NCI-H1694 (cell line): ENCODE data around the gene AVP.

Experiments
- DNase-seq: peaks from one replicate; lab custom pipeline; 2025; lab: John Stamatoyannopoulos, UW

AVP gene

GRCh38 chr20:3047486-3048419, 36.8 kb downstream of the AVP start:
- no peak for DNase-seq

DNA sequence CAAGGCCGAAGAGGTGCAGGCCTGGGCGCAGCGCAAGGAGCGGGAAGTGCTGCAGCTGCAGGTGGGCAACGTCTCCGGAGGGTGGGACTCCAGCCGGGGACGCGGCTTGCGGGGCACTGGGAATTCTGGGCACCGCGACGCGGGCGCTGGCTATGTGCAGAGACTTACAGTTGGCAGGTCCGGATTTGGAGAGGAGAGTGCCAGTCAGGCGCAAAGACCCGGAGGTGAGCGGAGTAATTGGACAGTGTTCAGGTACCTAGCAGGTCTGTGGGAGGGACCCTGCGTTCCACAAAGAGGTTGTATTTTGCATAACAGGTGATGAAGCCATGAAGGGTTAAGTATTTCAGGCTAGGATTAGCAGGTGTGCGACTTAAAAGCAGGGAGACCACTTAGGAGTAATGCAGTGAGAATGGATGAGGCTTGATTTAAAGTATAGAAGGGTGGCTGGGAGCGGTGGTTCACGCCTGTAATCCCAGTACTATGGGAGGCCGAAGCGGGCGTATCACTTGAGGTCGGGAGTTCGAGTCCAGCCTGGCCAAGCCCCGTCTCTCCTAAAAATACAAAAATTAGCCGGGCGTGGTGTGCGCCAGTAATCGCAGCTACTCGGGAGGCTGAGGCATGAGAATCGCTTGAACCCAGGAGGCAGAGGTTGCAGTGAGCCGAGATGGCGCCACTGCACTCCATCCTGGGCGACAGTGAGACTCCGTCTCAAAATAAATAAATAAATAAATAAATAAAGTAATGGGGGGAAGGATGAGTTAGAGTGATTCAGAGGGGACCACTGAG, 37.7 kb downstream of the AVP start:
- no peak for DNase-seq

DNA sequence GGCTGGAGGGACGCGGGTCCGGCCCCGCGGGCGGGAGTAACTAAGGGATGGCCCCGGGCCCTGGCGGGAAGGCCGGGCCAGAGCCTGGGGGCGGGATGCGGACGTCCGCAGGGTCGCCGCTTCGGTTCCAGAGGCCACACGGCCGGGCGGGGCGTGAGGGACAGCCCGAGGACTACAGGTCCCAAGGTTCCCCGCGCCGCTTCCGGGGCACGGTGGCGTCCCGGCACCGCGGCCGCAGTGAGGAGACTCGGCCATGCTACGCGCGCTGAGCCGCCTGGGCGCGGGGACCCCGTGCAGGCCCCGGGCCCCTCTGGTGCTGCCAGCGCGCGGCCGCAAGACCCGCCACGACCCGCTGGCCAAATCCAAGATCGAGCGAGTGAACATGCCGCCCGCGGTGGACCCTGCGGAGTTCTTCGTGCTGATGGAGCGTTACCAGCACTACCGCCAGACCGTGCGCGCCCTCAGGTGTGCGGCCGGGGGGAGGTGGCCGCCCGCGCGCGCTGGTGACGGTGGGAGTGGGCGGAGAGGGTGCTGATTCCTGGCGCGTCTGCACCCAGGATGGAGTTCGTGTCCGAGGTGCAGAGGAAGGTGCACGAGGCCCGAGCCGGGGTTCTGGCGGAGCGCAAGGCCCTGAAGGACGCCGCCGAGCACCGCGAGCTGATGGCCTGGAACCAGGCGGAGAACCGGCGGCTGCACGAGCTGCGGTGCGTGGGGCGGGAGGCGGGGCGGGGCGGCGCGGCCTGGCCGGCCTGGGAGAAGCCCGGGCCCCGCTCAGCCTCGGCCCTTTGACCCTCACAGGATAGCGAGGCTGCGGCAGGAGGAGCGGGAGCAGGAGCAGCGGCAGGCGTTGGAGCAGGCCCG, 38.5 kb downstream of the AVP start, which contains the start of gene MRPS26:
MRPS26 (plus strand) TSS at position 237 of the 861 bp plus-strand sequence; CDS start at position 254, 17 bp downstream.
- DNase-seq: peak; percentile 56

GRCh38 chr20:3045042-3045815, 39.3 kb downstream of the AVP start:
- peak; percentile 42 for DNase-seq

DNA sequence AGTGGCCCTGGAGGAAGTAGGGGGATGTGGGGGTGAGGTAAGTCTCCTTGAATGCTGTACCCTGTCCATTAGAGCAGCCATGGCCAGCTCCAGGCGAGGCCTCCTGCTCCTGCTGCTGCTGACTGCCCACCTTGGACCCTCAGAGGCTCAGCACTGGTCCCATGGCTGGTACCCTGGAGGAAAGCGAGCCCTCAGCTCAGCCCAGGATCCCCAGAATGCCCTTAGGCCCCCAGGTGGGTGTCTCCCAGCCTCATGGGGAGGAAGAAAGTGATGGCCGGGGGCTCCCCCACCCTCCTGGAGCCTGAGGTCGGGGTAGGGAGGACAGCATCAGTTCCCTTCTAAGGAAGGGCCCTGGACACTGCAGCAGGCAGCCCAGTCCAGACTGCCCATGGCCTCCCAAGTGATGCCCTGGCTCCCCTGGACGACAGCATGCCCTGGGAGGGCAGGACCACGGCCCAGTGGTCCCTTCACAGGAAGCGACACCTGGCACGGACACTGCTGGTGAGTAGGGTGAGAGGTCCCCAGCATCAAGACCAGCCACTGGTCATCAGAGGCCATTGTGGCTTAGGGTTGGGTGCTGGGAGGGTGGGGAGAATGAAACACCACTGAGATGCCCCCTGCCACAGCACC, 40.1 kb downstream of the AVP start:
- DNase-seq: no peak

DNA sequence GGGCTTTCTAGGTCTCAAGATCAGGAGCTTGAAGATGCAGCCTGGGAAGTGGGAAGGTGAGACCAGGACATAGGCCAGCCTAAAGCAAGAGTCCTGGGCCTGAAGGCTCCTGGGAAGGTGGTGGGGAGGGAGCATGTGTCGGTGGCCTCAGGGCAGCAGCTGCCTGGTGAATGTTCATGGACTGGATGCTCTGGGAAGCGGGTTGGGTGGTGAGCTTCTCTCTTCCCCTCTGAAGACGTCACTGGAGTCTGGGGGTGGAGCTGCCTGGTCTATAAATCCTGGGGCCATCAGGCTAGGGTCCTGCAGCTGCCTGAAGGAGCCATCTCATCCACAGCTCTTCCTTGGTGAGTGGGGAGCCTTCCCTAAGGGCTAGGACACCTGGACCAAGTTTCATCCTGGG, 41.2 kb downstream of the AVP start, which contains the start of gene GNRH2:
GNRH2 (plus strand) TSS at position 301 of the 400 bp plus-strand sequence. CDS start 793 bp downstream, outside the sequence.
- DNase-seq: no peak

GRCh38 chr20:3042625-3043024, 41.9 kb downstream of the AVP start:
- DNase-seq: no peak

GRCh38 chr20:3041854-3042409, 42.6 kb downstream of the AVP start:
- no peak for DNase-seq

DNA sequence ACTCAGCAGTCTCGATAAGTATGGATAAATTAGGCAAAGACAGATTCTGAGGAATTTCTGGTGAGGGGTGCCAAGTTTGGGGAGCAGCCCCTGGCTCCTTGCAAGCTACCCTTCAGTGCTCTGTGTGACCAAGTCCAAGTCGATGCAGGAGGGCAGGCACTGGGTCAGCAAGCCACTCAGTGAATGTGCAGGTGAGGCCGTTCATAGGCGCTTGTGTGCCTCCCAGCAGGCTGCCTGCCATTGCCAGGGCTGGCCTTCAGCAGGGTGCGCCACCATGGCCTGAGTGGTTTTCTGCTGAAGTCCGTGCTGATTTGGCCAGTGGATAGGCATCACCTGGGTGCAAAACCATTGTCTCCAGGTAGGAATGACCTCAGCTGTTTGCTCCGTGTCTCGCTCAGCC, 44.4 kb downstream of the AVP start:
- no peak for DNase-seq

DNA sequence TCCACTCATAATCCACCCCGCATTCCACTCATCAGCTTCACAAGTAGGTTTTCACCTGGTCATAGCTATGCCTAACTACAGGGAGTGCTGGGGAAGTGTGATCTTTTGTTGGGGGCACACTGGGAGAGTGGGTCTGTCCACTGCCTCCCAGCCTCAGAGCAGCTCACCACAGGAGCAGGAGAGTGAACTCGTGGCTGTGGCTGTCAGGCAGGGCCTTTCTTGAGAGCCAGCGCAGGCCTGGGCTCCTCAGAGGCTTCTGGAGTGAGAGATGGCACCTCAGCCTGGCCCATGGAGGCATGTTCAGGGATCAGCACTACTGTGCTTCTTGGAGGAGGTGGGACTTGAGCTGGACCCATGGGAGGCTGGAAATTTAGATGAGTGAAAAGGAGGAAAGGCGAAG, 45.1 kb downstream of the AVP start:
- no peak for DNase-seq

GRCh38 chr20:3038454-3038853, 46.1 kb downstream of the AVP start:
- DNase-seq: no peak

DNA sequence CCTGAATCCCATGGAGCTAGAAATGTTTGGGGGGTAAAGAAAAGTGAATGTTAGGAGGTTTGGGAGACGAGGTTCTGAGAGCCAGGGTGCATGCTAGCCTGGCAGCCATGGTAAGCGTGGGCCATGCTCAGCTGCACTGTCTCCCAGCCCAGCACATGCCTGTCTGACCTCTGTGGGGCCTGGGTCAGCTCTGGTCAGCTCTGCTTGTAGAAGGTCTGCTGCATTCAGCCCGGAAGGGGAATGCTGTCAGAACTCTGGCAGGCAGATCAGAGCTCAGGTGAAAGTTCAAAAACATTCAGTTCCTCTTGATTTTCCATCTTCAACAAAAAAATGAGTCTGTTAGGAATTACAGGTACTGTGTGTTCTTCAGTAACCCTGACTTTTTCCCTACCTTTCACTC, 46.9 kb downstream of the AVP start:
- DNase-seq: no peak

GRCh38 chr20:3032624-3033023, 51.9 kb downstream of the AVP start:
- no peak for DNase-seq
